DMS79 treated with DMSO at 0.1 percent for 48 hours (cell line): ENCODE measurements around the gene DNASE1.

Experiments
- DNase-seq: peaks from one replicate; lab custom pipeline; 2025; lab: John Stamatoyannopoulos, UW

Gene DNASE1

GRCh38 chr16:3696425-3697218 lies 42.1 kb downstream of the DNASE1 start:
- no peak for DNase-seq

- DNase-seq: no peak
Measured at GRCh38 chr16:3698941-3699340, 44.5 kb downstream of the DNASE1 start.

GRCh38 chr16:3701531-3701930 lies 47.0 kb downstream of the DNASE1 start:
- no peak for DNase-seq

- no peak for DNase-seq
Measured at GRCh38 chr16:3702082-3702481, 47.6 kb downstream of the DNASE1 start.

GRCh38 chr16:3706253-3707012 lies 51.9 kb downstream of the DNASE1 start:
- DNase-seq: no peak
